Endothelial cell of umbilical vein (primary cell): Measurements from ENCODE around the gene CSHL1. TPM values are rescaled to one million over a fixed set of nuclear protein-coding genes. Genes with fewer than 3 reads are reported as not detected.
"Not testable (repeated sequence)": the region's sequence is repeated elsewhere in the genome, so short reads cannot be mapped to it uniquely, and the experiment has no call there.

Source experiments
- BruUV-seq: library from RNA; stranded (reverse); fragments of 400-500 nt; replicated peaks from 2 replicates; lab custom pipeline; 2021; lab: Mats Ljungman, UMichigan
- CTCF ChIA-PET: fragments of 300-600, 350-600 bp; sonication (Branson Sonifier 250); formaldehyde crosslinking; loops from one replicate; lab custom pipeline; 2021; ENCODE audit warnings: antibody characterized with exemption, inconsistent platforms; lab: Charles Lee
- POLR2A ChIA-PET: fragments of 300-600, 350-600 bp; sonication (Branson Sonifier 250); formaldehyde crosslinking; loops from one replicate; lab custom pipeline; 2021; ENCODE audit warnings: antibody characterized with exemption, inconsistent platforms; lab: Charles Lee
- DNase-seq: peaks from one replicate; pipeline ENCODE4 v3.0.0-alpha.2; 2011; ENCODE audit warnings: low read depth, low spot score
- FAIRE-seq: peaks from 2 replicates; lab custom pipeline; 2011; peaks lifted over from hg19 to GRCh38; lab: Jason Lieb, UNC
- H2AFZ ChIP-seq: 2 replicates; pipeline ENCODE4 v1.6.0; 2012; ENCODE audit warnings: low read depth, low read length, control low read depth, inconsistent platforms
- H3K27ac ChIP-seq: 2 replicates; pipeline ENCODE4 v1.5.1; 2011; ENCODE audit warnings: low read depth, mild to moderate bottlenecking, control low read depth, low read length, moderate library complexity; ENCODE audit not compliant: insufficient read depth
- H3K27me3 ChIP-seq, 2 experiments: 2 replicates each; pipeline versions ENCODE4 v1.6.0 to v1.6.1; 2011; ENCODE audit warnings: low read length in 2 of 2, mixed read lengths in 1 of 2; ENCODE audit not compliant: control insufficient read depth in 2 of 2, insufficient read depth in 2 of 2
- H3K36me3 ChIP-seq, 2 experiments: 2 replicates in 1 of 2; 3 replicates in 1 of 2; pipeline ENCODE4 v1.5.1; 2011; ENCODE audit warnings: low read length in 2 of 2, mild to moderate bottlenecking in 1 of 2, moderate library complexity in 1 of 2; ENCODE audit not compliant: control insufficient read depth in 2 of 2, insufficient read depth in 2 of 2; ENCODE audit errors: extremely low read depth in 1 of 2
- H3K4me1 ChIP-seq: 3 replicates; pipeline ENCODE4 v1.5.1; 2011; ENCODE audit warnings: mild to moderate bottlenecking, low read length; ENCODE audit not compliant: control insufficient read depth, insufficient read depth; ENCODE audit errors: extremely low read depth
- H3K4me2 ChIP-seq: 2 replicates; pipeline ENCODE4 v1.6.1; 2011; ENCODE audit warnings: low read length, control low read depth, mixed read lengths; ENCODE audit not compliant: insufficient read depth
- H3K4me3 ChIP-seq, 3 experiments: fragments of 200-600 bp in 1 of 3; sonication (generic), shearing (Covaris generic) in 1 of 3; replicated peaks in 1 of 3; 2 replicates each; pipeline ENCODE4 v1.5.1; 2011 to 2016; ENCODE audit warnings: control low read depth in 3 of 3, low read length in 3 of 3, mild to moderate bottlenecking in 2 of 3, inconsistent platforms in 1 of 3, low read depth in 1 of 3, moderate library complexity in 1 of 3; ENCODE audit not compliant: insufficient read depth in 1 of 3
- H3K79me2 ChIP-seq: 2 replicates; pipeline ENCODE4 v1.6.0; 2012; ENCODE audit warnings: low read length, inconsistent platforms; ENCODE audit not compliant: control insufficient read depth, insufficient read depth
- H3K9ac ChIP-seq: replicated peaks from 2 replicates; pipeline ENCODE3; 2011; ENCODE audit warnings: low read length, control low read depth; ENCODE audit not compliant: insufficient read depth; ENCODE audit errors: extremely low read depth
- H3K9me1 ChIP-seq: replicated peaks from 3 replicates; pipeline ENCODE4 v1.6.0; 2011; ENCODE audit warnings: mild to moderate bottlenecking, low read length; ENCODE audit not compliant: control insufficient read depth, insufficient read depth; ENCODE audit errors: extremely low read depth
- H3K9me3 ChIP-seq: replicated peaks from 2 replicates; pipeline ENCODE4 v1.5.1; 2012; ENCODE audit warnings: low read length, inconsistent platforms; ENCODE audit not compliant: control insufficient read depth, insufficient read depth
- H4K20me1 ChIP-seq: replicated peaks from 2 replicates; pipeline ENCODE3; 2011; ENCODE audit warnings: mild to moderate bottlenecking, low read length; ENCODE audit not compliant: control insufficient read depth, insufficient read depth; ENCODE audit errors: extremely low read depth
- EZH2 ChIP-seq: IDR thresholded peaks from 2 replicates; pipeline ENCODE4 v1.6.1; 2012; ENCODE audit warnings: borderline replicate concordance, low read depth, mild to moderate bottlenecking, moderate library complexity, low read length, inconsistent platforms; ENCODE audit not compliant: severe bottlenecking
- FOS ChIP-seq: IDR thresholded peaks from 2 replicates; pipeline ENCODE4 v1.6.1; 2011; ENCODE audit warnings: mild to moderate bottlenecking, low read length, moderate library complexity, borderline replicate concordance; ENCODE audit not compliant: insufficient read depth
- JUN ChIP-seq: IDR thresholded peaks from 2 replicates; pipeline ENCODE4 v1.6.1; 2011; ENCODE audit warnings: borderline replicate concordance, low read depth; ENCODE audit not compliant: insufficient read length, insufficient read depth
- dilution Hi-C: fragments of 300-500 bp; cut with MboI; formaldehyde crosslinking; loops from one replicate; pipeline ENCODE4 v1.15.0; 2019; ENCODE audit warnings: low sequenced_read_pairs; ENCODE audit not compliant: extremely low pct_ligation_motif_present
- intact Hi-C: fragments of 100-400 bp; cut with micrococcal nuclease; formaldehyde crosslinking; loops from one replicate; pipeline ENCODE4 v1.10.0; 2022
- polyA plus RNA-seq, 4 experiments: library from polyadenylated mRNA; depleted of rRNA in 3 of 4; stranded (reverse) in 3 of 4; unstranded in 1 of 4; fragments of >200 nt; gene quantifications; 2 replicates each; pipeline versions ENCODE4 v1.2.1 to v1.2.3, GENCODE V29; 2011 to 2012; ENCODE audit warnings: missing spikeins in 1 of 4
- total RNA-seq: library from RNA; stranded (reverse); gene quantifications from 2 replicates; pipeline ENCODE4 v1.2.3, GENCODE V29; 2021
- TF ChIP-seq, protein P1 (sequence below), 2 donors: IDR thresholded peaks; 1 replicate in 1 of 2; 2 replicates in 1 of 2; pipeline ENCODE4 v1.5.1; 2011; ENCODE audit warnings: low read length in 2 of 2, mild to moderate bottlenecking in 2 of 2, moderate library complexity in 2 of 2, control low read depth in 1 of 2, inconsistent platforms in 1 of 2, low read depth in 1 of 2; ENCODE audit not compliant: insufficient read depth in 1 of 2; ENCODE audit errors: extremely low read depth in 1 of 2

CSHL1 gene
- total and polyA plus RNA-seq, 2 donors (not counting 3 experiments of a cell fraction or from before 2014, with no cell fraction given) = not detected

DNA sequence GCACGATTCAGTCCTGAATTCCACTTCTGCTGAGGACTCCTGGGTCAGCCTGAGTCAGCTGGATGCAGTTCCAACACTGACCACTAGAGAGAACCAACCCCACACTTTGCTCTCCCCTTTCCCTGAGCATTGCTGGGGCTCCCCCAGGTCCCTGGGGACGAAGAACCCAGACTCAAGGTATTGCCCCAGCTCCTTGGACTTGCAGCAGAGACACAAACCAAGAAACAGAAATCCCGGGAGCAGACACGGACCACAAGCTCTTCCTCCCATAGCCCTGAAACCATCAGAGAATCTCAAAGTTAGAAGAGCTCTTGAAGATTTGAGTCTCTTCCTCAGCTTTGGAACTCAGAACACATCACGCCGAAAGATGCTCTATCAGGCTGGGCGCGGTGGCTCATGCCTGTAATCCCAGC lies 8.3 kb upstream of the CSHL1 start:
- H2AFZ ChIP-seq = no peak overlapping the region
- no peak overlapping the region for H3K27ac ChIP-seq
- no peaks in the 10 kb centered on the region for H3K36me3 ChIP-seq
- H4K20me1 ChIP-seq = no peaks in the 10 kb centered on the region
- POLR2A ChIA-PET = interaction anchor here (1.0 to 1.4 kb wide), 2 partner anchors 81 to 211 kb away, joined by 3 to 5 read pairs; no protein-coding TSS in a partner anchor
- H3K9me1 ChIP-seq = no peaks in the 10 kb centered on the region
- H3K9ac ChIP-seq = no peak overlapping the region
- no peak overlapping the region for H3K4me3 ChIP-seq
- intact Hi-C loops (loop anchor here (1.0 kb wide), 4 partner anchors 27 to 214 kb away; no protein-coding TSS in a partner anchor), dilution Hi-C loops (no loop called here)
- H3K79me2 ChIP-seq = no peaks in the 10 kb centered on the region
- no peaks in the 10 kb centered on the region for H3K4me1 ChIP-seq
- no peaks in the 10 kb centered on the region for H3K9me3 ChIP-seq
- CTCF ChIA-PET = interaction anchor here (0.7 to 7.3 kb wide), 40 partner anchors 9 to 383 kb away, joined by 3 to 183 read pairs (median 6); partner anchors contain the start of genes CD79B, ERN1, ICAM2 and PRR29
- DNase-seq (peak; percentile 68), FAIRE-seq (peak; percentile 92)
- peaks cover 0 to 3% of the 10 kb centered on the region in 2 experiments for H3K27me3 ChIP-seq
- no peak overlapping the region for H3K4me2 ChIP-seq
- no TSS peak for BruUV-seq
- TF ChIP-seq JUN = no peak
- TF ChIP-seq EZH2 = no peak
- no peak for TF ChIP-seq FOS
- TF ChIP-seq, protein P1, sequence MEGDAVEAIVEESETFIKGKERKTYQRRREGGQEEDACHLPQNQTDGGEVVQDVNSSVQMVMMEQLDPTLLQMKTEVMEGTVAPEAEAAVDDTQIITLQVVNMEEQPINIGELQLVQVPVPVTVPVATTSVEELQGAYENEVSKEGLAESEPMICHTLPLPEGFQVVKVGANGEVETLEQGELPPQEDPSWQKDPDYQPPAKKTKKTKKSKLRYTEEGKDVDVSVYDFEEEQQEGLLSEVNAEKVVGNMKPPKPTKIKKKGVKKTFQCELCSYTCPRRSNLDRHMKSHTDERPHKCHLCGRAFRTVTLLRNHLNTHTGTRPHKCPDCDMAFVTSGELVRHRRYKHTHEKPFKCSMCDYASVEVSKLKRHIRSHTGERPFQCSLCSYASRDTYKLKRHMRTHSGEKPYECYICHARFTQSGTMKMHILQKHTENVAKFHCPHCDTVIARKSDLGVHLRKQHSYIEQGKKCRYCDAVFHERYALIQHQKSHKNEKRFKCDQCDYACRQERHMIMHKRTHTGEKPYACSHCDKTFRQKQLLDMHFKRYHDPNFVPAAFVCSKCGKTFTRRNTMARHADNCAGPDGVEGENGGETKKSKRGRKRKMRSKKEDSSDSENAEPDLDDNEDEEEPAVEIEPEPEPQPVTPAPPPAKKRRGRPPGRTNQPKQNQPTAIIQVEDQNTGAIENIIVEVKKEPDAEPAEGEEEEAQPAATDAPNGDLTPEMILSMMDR (IDR thresholded peaks at IDR 0.05; ENCODE audit: extremely low read depth in 1 of 2, insufficient read depth in 1 of 2, low read depth in 1 of 2, low read length in 2 of 2) = peak; percentile 75 to 89

- BruUV-seq, H3K4me3 ChIP-seq, H3K79me2 ChIP-seq, H3K4me1 ChIP-seq, H3K36me3 ChIP-seq, H3K9me3 ChIP-seq, DNase-seq, H3K9me1 ChIP-seq, dilution Hi-C loops, FAIRE-seq, H4K20me1 ChIP-seq, H3K9ac ChIP-seq, H2AFZ ChIP-seq, H3K27me3 ChIP-seq, H3K27ac ChIP-seq, H3K4me2 ChIP-seq: not testable (repeated sequence)
- intact Hi-C loops = loop anchor here (1.0 kb wide), 4 partner anchors 27 to 214 kb away; no protein-coding TSS in a partner anchor
- POLR2A ChIA-PET = interaction anchor here (1.4 kb wide), 1 partner anchor 212 kb away, joined by 3 read pairs; no protein-coding TSS in a partner anchor
- CTCF ChIA-PET = interaction anchor here (0.8 to 7.3 kb wide), 33 partner anchors 9 to 284 kb away, joined by 3 to 183 read pairs (median 8); partner anchors contain the start of genes CD79B, ERN1, ICAM2 and PRR29
These were observed 7.8 kb upstream of the CSHL1 start, which contains the start of gene GH1 for GRCh38 chr17:63918789-63919305. Gene GH1, minus strand, starts transcription at chr17:63918839. Its CDS starts 63 bp downstream, at chr17:63918776.
